ENCODE results near the gene TCF7L1.
"Not testable (repeated sequence)": the region's sequence is repeated elsewhere in the genome, so short reads cannot be mapped to it uniquely, and the experiment has no call there.

- not testable (repeated sequence) for TF ChIP-seq POLR2A, CTCF (IDR thresholded peaks at IDR 0.05)
Measured at GRCh38 chr2:85315921-85316320, 182.7 kb downstream of the TCF7L1 start.

Data from uterus (tissue), 2 donors.